ENCODE results near the gene DOLPP1.

DNA sequence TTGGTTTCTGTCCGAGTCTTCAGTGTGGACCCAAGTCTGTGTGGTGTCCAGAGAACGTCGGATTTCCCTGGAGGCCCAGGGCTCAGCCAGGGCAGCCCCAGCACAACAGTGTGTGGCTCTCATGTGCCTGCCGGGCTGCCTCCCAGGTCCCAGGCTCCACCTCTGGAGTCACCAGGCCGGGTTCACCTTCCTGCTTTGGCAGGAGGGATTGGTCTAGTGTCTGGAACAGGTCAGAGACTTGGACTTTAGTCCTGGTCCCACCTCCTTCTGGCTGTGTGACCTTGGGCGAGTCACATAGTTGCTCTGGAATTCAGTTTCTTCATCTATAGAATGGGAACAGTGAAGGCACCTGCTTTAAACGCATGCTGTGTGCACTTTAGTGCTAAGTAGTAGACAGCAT is 3.2 kb downstream of the DOLPP1 start:
- TF ChIP-seq GATA2 (IDR thresholded peaks at IDR 0.05; ENCODE audit: low read depth, low read length), result no peak
- no peak for TF ChIP-seq GATA3 (IDR thresholded peaks at IDR 0.05; ENCODE audit: low read depth, low read length)
